ENCODE measurements around the gene FILIP1L. TPM values are rescaled to one million over a fixed set of nuclear protein-coding genes. Genes with fewer than 3 reads are reported as not detected.

Gene FILIP1L
- total RNA-seq, 1 donor from 2014 or later, result 0.15 TPM

- H3K36me3 Mint-ChIP-seq, result no peaks in the 10 kb centered on the region
- H2AFZ ChIP-seq (replicated peaks), result no peak overlapping the region
- no peaks in the 10 kb centered on the region for H3K36me3 ChIP-seq
- H3K4me2 ChIP-seq, result no peak overlapping the region
- no peaks in the 10 kb centered on the region for H3K9me3 ChIP-seq (ENCODE audit: low read depth)
- no peaks in the 10 kb centered on the region for H3K9me3 Mint-ChIP-seq
- TF ChIP-seq CTCF (IDR thresholded peaks at IDR 0.05), result no peak
- no peak for TF ChIP-seq EZH2 (IDR thresholded peaks at IDR 0.05)
- TF ChIP-seq EZH2phosphoT487 (IDR thresholded peaks at IDR 0.05), result no peak
- H3K79me2 ChIP-seq (ENCODE audit: low read depth), result no peaks in the 10 kb centered on the region
- no peak overlapping the region for H3K27ac ChIP-seq
- H3K9ac ChIP-seq, result no peak overlapping the region
- H3K4me1 Mint-ChIP-seq, result no peaks in the 10 kb centered on the region
- no peaks in the 10 kb centered on the region for H4K20me1 ChIP-seq (ENCODE audit: low read depth)
- no peaks in the 10 kb centered on the region for H3K27me3 ChIP-seq
- no peaks in the 10 kb centered on the region for H3F3A ChIP-seq (ENCODE audit: low read depth)
- no peak for DNase-seq (ENCODE audit: low spot score)
- no peaks in the 10 kb centered on the region for H3K27me3 Mint-ChIP-seq (ENCODE audit: insufficient read depth, low read depth)
- H3K4me1 ChIP-seq, result peaks cover 8% of the 10 kb centered on the region
- no peak overlapping the region for H3K27ac Mint-ChIP-seq
- no peak overlapping the region for H3K4me3 ChIP-seq
- H3K4me3 Mint-ChIP-seq, result no peak overlapping the region
Measured at GRCh38 chr3:99984139-99984538, 130.2 kb downstream of the FILIP1L start.

- H3K79me2 ChIP-seq (ENCODE audit: low read depth), result no peaks in the 10 kb centered on the region
- H3K27me3 ChIP-seq, result no peaks in the 10 kb centered on the region
- Mint-ChIP-seq H3K9me3 (no peaks in the 10 kb centered on the region), H3K4me1 (no peaks in the 10 kb centered on the region), H3K27me3 (ENCODE audit: insufficient read depth, low read depth) (no peaks in the 10 kb centered on the region), H3K36me3 (no peaks in the 10 kb centered on the region), H3K27ac (no peak overlapping the region), H3K4me3 (no peak overlapping the region)
- no peak overlapping the region for H2AFZ ChIP-seq (replicated peaks)
- no peak overlapping the region for H3K27ac ChIP-seq
- H3K4me1 ChIP-seq, result peaks cover 8% of the 10 kb centered on the region
- H3K4me2 ChIP-seq, result no peak overlapping the region
- no peak overlapping the region for H3K9ac ChIP-seq
- H3F3A ChIP-seq (ENCODE audit: low read depth), result no peaks in the 10 kb centered on the region
- no peaks in the 10 kb centered on the region for H3K9me3 ChIP-seq (ENCODE audit: low read depth)
- DNase-seq (ENCODE audit: low spot score), result no peak
- no peaks in the 10 kb centered on the region for H3K36me3 ChIP-seq
- H3K4me3 ChIP-seq, result no peak overlapping the region
- no peak for TF ChIP-seq CTCF (IDR thresholded peaks at IDR 0.05)
- no peak for TF ChIP-seq EZH2phosphoT487 (IDR thresholded peaks at IDR 0.05)
- TF ChIP-seq EZH2 (IDR thresholded peaks at IDR 0.05), result no peak
- H4K20me1 ChIP-seq (ENCODE audit: low read depth), result no peaks in the 10 kb centered on the region
Measured at GRCh38 chr3:99982650-99983049, 131.7 kb downstream of the FILIP1L start.

DNA sequence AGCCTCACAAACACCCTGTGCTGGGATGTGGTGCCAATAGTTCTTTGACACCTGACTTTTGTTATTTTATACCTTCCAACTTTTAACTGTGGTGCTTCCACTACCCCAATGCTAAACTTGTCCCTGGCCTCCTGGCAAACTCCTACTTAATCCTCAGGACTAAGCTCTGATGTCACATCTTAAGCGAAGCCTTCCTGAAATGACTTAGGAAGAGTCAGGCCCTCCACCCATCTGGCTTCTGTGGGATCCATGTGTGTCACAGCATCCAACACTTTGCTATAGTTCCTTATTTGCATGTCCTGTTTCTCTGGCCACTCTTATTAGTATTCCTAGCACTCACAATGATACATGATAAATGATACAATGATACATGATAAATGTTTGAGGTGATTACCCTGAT lies 133.2 kb downstream of the FILIP1L start:
- no peaks in the 10 kb centered on the region for H3K4me1 Mint-ChIP-seq
- H3K36me3 Mint-ChIP-seq, result no peaks in the 10 kb centered on the region
- peaks cover 8% of the 10 kb centered on the region for H3K4me1 ChIP-seq
- H2AFZ ChIP-seq (replicated peaks), result no peak overlapping the region
- H3K9ac ChIP-seq, result no peak overlapping the region
- H3K27me3 Mint-ChIP-seq (ENCODE audit: insufficient read depth, low read depth), result no peaks in the 10 kb centered on the region
- TF ChIP-seq CTCF (IDR thresholded peaks at IDR 0.05) (no peak), EZH2phosphoT487 (IDR thresholded peaks at IDR 0.05) (no peak), EZH2 (IDR thresholded peaks at IDR 0.05) (no peak)
- H3K9me3 ChIP-seq (ENCODE audit: low read depth), result no peaks in the 10 kb centered on the region
- H3K27ac Mint-ChIP-seq, result no peak overlapping the region
- H3K4me3 ChIP-seq, result no peak overlapping the region
- no peaks in the 10 kb centered on the region for H3K36me3 ChIP-seq
- no peak overlapping the region for H3K4me3 Mint-ChIP-seq
- no peaks in the 10 kb centered on the region for H3K79me2 ChIP-seq (ENCODE audit: low read depth)
- H4K20me1 ChIP-seq (ENCODE audit: low read depth), result no peaks in the 10 kb centered on the region
- no peak overlapping the region for H3K27ac ChIP-seq
- H3K27me3 ChIP-seq, result no peaks in the 10 kb centered on the region
- peaks cover 5% of the 10 kb centered on the region for H3K9me3 Mint-ChIP-seq
- peak; percentile 9 for DNase-seq (ENCODE audit: low spot score)
- no peaks in the 10 kb centered on the region for H3F3A ChIP-seq (ENCODE audit: low read depth)
- H3K4me2 ChIP-seq, result no peak overlapping the region
